PC-9 (cell line): ENCODE measurements around the gene THG1L. TPM values are rescaled to one million over a fixed set of nuclear protein-coding genes. Genes with fewer than 3 reads are reported as not detected.

Experiments
- BruUV-seq: library from RNA; stranded (reverse); fragments of 400-500 nt; replicated peaks from 2 replicates; lab custom pipeline; 2021; lab: Mats Ljungman, UMichigan
- CTCF ChIA-PET: fragments of 300-600 bp; sonication (Branson Sonifier 250); formaldehyde crosslinking; loops from one replicate; lab custom pipeline; 2022; ENCODE audit warnings: antibody characterized with exemption; lab: Charles Lee
- POLR2A ChIA-PET: fragments of 300-600 bp; sonication (Branson Sonifier 250); formaldehyde crosslinking; loops from one replicate; lab custom pipeline; 2022; ENCODE audit warnings: antibody characterized with exemption; ENCODE audit not compliant: unreplicated experiment; lab: Charles Lee
- DNase-seq, 2 experiments: peaks; one replicate each; pipeline versions ENCODE4 v3.0.0 to v3.0.0-alpha.2; 2015 to 2022; ENCODE audit warnings: mixed read lengths in 1 of 2
- H2AFZ ChIP-seq: fragments of 200-600 bp; sonication (generic); 2 replicates; pipeline ENCODE4 v1.8.1; 2017; ENCODE audit warnings: antibody characterized with exemption
- H3F3A ChIP-seq: fragments of 200-600 bp; sonication (generic); 2 replicates; pipeline ENCODE4 v1.8.1; 2017; ENCODE audit warnings: antibody characterized with exemption, mild to moderate bottlenecking, low read depth; ENCODE audit not compliant: insufficient read depth
- H3K27ac ChIP-seq: fragments of 200-600 bp; sonication (generic); 2 replicates; pipeline ENCODE4 v1.6.1; 2016; ENCODE audit warnings: mixed run types
- H3K27me3 ChIP-seq: fragments of 200-600 bp; sonication (generic); 2 replicates; pipeline ENCODE4 v1.6.1; 2016; ENCODE audit warnings: low read depth, mixed run types; ENCODE audit not compliant: insufficient read depth
- H3K36me3 ChIP-seq: fragments of 200-600 bp; sonication (generic); 2 replicates; pipeline ENCODE4 v1.6.1; 2016; ENCODE audit warnings: low read depth, mixed run types
- H3K4me1 ChIP-seq: fragments of 200-600 bp; sonication (generic); replicated peaks from 2 replicates; pipeline ENCODE4 v1.6.1; 2016; ENCODE audit warnings: mixed run types; ENCODE audit not compliant: insufficient read depth
- H3K4me2 ChIP-seq: fragments of 200-600 bp; sonication (generic); 2 replicates; pipeline ENCODE4 v1.6.1; 2017; ENCODE audit warnings: mixed run types
- H3K4me3 ChIP-seq: fragments of 200-600 bp; sonication (generic); 2 replicates; pipeline ENCODE4 v1.6.1; 2016; ENCODE audit warnings: mixed run types
- H3K79me2 ChIP-seq: fragments of 200-600 bp; sonication (generic); 2 replicates; pipeline ENCODE4 v1.6.1; 2017; ENCODE audit warnings: low read depth, mixed run types
- H3K9me2 ChIP-seq: fragments of 200-600 bp; sonication (generic); 2 replicates; pipeline ENCODE4 v1.8.1; 2017; ENCODE audit warnings: mild to moderate bottlenecking; ENCODE audit not compliant: insufficient read depth
- H3K9me3 ChIP-seq: fragments of 200-600 bp; sonication (generic); 2 replicates; pipeline ENCODE4 v1.8.1; 2016; ENCODE audit warnings: low read depth; ENCODE audit not compliant: insufficient read depth
- H4K20me1 ChIP-seq: fragments of 200-600 bp; sonication (generic); 2 replicates; pipeline ENCODE4 v1.8.1; 2017; ENCODE audit not compliant: insufficient read depth
- CTCF ChIP-seq: fragments of 200-600 bp; sonication (generic); conservative IDR thresholded peaks from 2 replicates; pipeline ENCODE4 v1.6.1; 2017; ENCODE audit warnings: mixed run types, antibody characterized with exemption, mild to moderate bottlenecking, moderate library complexity
- EZH2 ChIP-seq: fragments of 200-600 bp; sonication (generic); IDR thresholded peaks from 2 replicates; pipeline ENCODE4 v1.8.0; 2017; ENCODE audit warnings: antibody characterized with exemption, low read depth
- intact Hi-C: fragments of 100-400 bp; cut with micrococcal nuclease; formaldehyde crosslinking; loops from one replicate; pipeline ENCODE4 v1.10.0; 2022; ENCODE audit not compliant: unreplicated experiment
- total RNA-seq: library from RNA; stranded (reverse); gene quantifications from 2 replicates; pipeline ENCODE4 v1.2.3, GENCODE V29; 2021

THG1L gene
- total RNA-seq, 1 experiment from 2014 or later, result 25.3 TPM

GRCh38 chr5:157764531-157764930 lies 33.3 kb downstream of the THG1L start:
- Histone ChIP-seq H3K4me2 (no peak overlapping the region), H3K4me1 (0 out of 2 replicates have a peak, but pooled peaks cover 4% of the 10 kb centered on the region), H4K20me1 (no peaks in the 10 kb centered on the region), H3K4me3 (no peak overlapping the region), H3K27me3 (no peaks in the 10 kb centered on the region), H3K9me2 (no peaks in the 10 kb centered on the region), H3K36me3 (no peaks in the 10 kb centered on the region), H3K27ac (no peak overlapping the region), H3F3A (peaks cover 6% of the 10 kb centered on the region; the same call in 1 of the 2 replicates), H2AFZ (no peak overlapping the region), H3K9me3 (no peaks in the 10 kb centered on the region), H3K79me2 (no peaks in the 10 kb centered on the region)
- ChIA-PET POLR2A (no interaction called here), CTCF (interaction anchor here (1.0 kb wide), 1 partner anchor 230 kb away, joined by 4 read pairs; no protein-coding TSS in a partner anchor)
- BruUV-seq, result no TSS peak
- TF ChIP-seq EZH2, result no peak
- no peak for TF ChIP-seq CTCF
- intact Hi-C loops, result loop anchor here (5.0 kb wide), 1 partner anchor 183 kb away; no protein-coding TSS in a partner anchor
- DNase-seq, result no peak

GRCh38 chr5:157766442-157766841 lies 35.2 kb downstream of the THG1L start:
- H3K9me2 ChIP-seq, result no peaks in the 10 kb centered on the region
- H2AFZ ChIP-seq, result no peak overlapping the region
- no peak overlapping the region for H3K4me3 ChIP-seq
- no TSS peak for BruUV-seq
- intact Hi-C loops, result no loop called here
- 0 out of 2 replicates have a peak, but pooled peaks cover 4% of the 10 kb centered on the region for H3K4me1 ChIP-seq
- H3K9me3 ChIP-seq, result no peaks in the 10 kb centered on the region
- no peak for TF ChIP-seq CTCF
- no peak for TF ChIP-seq EZH2
- DNase-seq, result no peak
- ChIA-PET POLR2A (no interaction called here), CTCF (no interaction called here)
- no peaks in the 10 kb centered on the region for H3K36me3 ChIP-seq
- no peaks in the 10 kb centered on the region for H4K20me1 ChIP-seq
- H3K79me2 ChIP-seq, result no peaks in the 10 kb centered on the region
- H3K4me2 ChIP-seq, result no peak overlapping the region
- no peak overlapping the region for H3K27ac ChIP-seq
- H3F3A ChIP-seq, result peaks cover 6% of the 10 kb centered on the region; the same call in 1 of the 2 replicates
- no peaks in the 10 kb centered on the region for H3K27me3 ChIP-seq

- ChIA-PET CTCF (no interaction called here), POLR2A (no interaction called here)
- H3K79me2 ChIP-seq, result no peaks in the 10 kb centered on the region
- 0 out of 2 replicates have a peak, but pooled peaks cover 4% of the 10 kb centered on the region for H3K4me1 ChIP-seq
- intact Hi-C loops, result no loop called here
- no peak overlapping the region for H2AFZ ChIP-seq
- no peak overlapping the region for H3K27ac ChIP-seq
- no peak overlapping the region for H3K4me3 ChIP-seq
- H3K4me2 ChIP-seq, result no peak overlapping the region
- no peaks in the 10 kb centered on the region for H4K20me1 ChIP-seq
- no peaks in the 10 kb centered on the region for H3K9me3 ChIP-seq
- H3K36me3 ChIP-seq, result no peaks in the 10 kb centered on the region
- no peaks in the 10 kb centered on the region for H3K9me2 ChIP-seq
- H3F3A ChIP-seq, result peaks cover 6% of the 10 kb centered on the region; the same call in 1 of the 2 replicates
- TF ChIP-seq EZH2, result no peak
- no peak for TF ChIP-seq CTCF
- H3K27me3 ChIP-seq, result no peaks in the 10 kb centered on the region
- no TSS peak for BruUV-seq
- no peak for DNase-seq
Measured at GRCh38 chr5:157766902-157767301, 35.7 kb downstream of the THG1L start.
